Skin epidermis (tissue), 12 donors: ENCODE data around the gene RHBDF1.
A peak's percentile ranks its signal among the peaks of the same experiment; 100 is the strongest.
"Not testable (repeated sequence)": the region's sequence is repeated elsewhere in the genome, so short reads cannot be mapped to it uniquely, and the experiment has no call there.

ENCODE experiments used
- H3K27ac ChIP-seq, 21 experiments: fragments of 200-600 bp; sonication (generic) in 11 of 21; one replicate each; pipeline ENCODE4 v1.5.0; 2020; ENCODE audit warnings: mild to moderate bottlenecking in 3 of 21, inconsistent platforms in 2 of 21, moderate library complexity in 2 of 21
- H3K4me3 ChIP-seq, 7 experiments: fragments of 200-600 bp; sonication (generic) in 2 of 7; one replicate each; pipeline ENCODE4 v1.5.0; 2020; ENCODE audit warnings: inconsistent platforms in 2 of 7, mild to moderate bottlenecking in 2 of 7, moderate library complexity in 1 of 7

The RHBDF1 gene

DNA sequence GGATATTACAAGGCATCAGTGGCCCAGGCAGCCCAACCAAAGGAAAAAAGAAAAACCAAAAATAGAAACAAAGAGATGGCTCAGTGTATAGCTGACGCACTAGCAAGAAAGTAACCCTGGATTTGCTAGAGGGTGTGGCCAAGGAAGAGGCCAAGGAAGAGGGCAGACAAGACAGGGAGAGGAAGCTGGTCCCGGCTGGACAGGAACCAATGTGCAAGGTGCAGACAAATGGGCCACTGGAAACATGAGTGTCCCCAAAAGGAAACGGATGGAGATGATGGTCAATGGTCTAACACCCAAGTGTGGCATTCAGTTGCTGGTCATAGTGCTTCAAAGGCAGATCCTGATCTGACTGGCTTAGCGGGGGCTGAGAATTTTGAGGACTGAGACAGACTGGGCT lies 29.7 kb downstream of the RHBDF1 start:
- Histone ChIP-seq H3K27ac (no peak overlapping the region), H3K4me3 (no peak overlapping the region)

DNA sequence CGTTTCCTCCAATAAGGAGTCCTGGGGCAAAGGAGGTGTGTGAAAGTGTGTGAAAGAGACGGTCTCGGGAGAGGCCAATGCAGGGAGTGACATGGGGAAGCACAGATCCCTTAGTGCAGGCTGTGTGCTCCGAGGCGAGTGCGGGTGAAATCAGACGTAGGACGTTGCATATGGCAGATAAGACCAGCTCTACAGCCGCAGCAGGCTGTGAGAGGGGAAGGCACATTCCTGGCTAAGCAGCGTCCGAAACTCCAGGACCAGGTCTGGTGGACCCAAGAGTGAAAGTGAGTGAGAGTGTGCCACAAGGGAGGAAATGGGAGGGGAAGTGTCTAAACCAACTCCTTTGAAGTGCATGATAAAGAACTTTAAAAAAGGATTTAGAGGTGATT lies 30.4 kb downstream of the RHBDF1 start:
- no peak overlapping the region for H3K27ac ChIP-seq
- H3K4me3 ChIP-seq, result peak overlapping the region in 1 of 7 experiments; percentile 10

DNA sequence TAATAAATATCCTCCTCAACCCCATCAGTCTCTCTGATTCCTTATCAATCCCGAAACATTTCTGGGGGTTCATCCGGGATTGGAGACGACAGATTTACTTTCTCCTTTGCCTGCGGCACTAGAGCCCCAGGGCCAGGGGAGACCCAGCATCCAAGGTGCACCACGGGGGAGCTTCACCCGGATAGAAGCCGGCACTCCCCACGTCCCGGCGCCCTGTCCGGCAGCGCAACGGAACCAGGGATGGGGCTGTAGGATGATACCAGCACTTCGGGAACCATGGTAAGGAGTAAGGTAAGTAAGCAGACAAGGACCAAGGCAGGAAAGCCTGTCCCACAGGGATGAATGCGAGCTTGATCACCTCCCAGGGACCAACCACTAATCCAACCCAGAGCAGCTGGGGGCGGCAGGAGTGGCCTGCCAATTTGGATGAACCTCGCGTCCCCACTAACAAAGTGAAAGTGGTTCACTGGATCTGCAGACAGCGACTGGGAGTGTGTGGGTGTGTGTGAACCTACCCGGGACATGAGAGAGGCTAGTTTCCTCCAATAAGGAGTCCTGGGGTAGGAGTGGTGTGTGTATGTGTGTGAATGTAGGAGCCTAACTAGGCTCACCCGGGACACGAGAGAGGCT lies 30.9 kb downstream of the RHBDF1 start:
- H3K4me3 ChIP-seq, result peak overlapping the region in 1 of 7 experiments; percentile 10
- H3K27ac ChIP-seq, result no peak overlapping the region

DNA sequence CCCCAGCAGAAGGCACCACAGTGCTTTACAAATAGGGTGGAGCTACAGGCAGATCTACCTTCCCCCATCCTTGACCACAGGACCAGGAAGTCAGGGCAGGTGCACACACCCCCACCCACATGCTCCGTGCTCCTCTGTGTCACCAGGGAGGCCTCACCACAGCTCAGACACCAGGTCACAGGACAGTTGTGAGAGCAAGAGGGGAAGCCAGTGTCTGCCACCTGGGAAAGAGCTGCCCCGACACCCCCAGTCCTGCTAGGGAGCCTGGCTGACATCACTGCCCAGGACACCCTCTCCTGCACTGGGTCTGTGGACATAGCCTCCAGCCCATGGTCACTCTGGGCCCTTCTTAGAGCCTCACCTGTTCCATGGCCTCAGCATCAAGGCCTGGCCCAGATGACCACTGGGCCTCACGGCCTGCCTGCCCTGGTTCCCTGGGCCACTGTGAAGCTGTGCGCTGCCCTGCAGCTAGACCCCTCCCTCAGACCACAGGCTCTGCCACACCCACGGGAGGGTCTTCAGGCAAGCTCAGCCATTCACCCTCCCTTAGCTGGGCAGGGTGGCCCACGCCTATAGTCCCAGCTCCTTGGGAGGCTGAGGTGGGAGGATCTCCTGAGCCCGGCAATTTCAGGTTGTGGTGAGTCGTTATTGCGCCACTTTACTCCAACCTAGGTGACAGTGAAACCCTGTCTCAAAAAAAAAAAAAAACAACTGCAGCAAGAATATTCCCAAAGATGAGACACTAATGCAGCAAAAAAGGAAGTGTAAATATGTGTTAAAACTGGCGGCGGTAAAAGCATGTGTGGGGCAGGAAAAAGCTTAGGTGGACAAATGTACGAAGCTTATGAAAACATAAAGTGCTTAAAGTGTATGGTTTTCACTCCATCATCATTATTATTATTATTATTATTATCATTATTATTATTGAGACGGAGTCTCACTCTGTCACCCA lies 33.2 kb downstream of the RHBDF1 start:
- peak overlapping the region in 6 of 21 experiments; percentile 10 to 71 (median 30) for H3K27ac ChIP-seq
- H3K4me3 ChIP-seq, result no peak overlapping the region

DNA sequence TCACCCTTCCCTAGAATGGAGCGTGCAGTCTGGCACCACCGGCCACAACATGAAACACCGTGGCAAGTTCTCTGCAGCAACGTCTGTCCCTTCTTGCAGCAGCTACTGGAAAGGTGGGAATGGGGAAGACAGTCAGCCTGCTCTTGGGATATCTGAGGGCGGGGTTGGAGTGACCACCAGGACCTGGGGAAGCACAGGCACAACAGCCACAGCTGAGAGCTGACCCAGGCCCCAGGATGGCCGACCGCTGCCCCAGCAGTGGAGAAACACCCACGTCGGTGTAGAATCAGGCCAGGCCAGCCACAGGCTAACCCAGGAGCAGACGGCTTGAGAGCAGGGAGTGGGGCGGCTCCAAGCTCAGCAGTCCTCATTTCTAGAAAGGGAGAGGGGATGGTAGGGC lies 34.2 kb downstream of the RHBDF1 start:
- peak overlapping the region in 4 of 21 experiments; percentile 10 to 61 (median 36) for H3K27ac ChIP-seq
- H3K4me3 ChIP-seq, result not testable (repeated sequence)

DNA sequence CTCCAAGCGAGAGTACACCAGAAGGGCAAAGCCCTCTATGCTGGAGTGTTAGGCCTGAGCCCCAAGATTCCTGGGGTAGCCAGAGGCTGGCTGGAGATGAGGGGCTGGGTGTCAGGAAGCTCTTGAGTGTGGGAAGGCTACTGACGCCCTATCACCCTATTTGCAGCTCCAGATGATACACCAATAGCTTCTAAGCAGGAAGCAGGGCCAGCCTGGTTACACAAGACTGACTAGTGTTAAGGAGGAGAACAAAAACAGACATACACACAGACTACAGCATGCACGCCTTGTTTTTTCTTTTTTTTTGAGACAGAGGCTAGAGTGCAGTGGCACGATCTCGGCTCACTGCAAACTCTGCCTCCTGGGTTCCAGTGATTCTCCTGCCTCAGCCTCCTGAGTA lies 34.9 kb downstream of the RHBDF1 start:
- Histone ChIP-seq H3K27ac (no peak overlapping the region), H3K4me3 (no peak overlapping the region)

DNA sequence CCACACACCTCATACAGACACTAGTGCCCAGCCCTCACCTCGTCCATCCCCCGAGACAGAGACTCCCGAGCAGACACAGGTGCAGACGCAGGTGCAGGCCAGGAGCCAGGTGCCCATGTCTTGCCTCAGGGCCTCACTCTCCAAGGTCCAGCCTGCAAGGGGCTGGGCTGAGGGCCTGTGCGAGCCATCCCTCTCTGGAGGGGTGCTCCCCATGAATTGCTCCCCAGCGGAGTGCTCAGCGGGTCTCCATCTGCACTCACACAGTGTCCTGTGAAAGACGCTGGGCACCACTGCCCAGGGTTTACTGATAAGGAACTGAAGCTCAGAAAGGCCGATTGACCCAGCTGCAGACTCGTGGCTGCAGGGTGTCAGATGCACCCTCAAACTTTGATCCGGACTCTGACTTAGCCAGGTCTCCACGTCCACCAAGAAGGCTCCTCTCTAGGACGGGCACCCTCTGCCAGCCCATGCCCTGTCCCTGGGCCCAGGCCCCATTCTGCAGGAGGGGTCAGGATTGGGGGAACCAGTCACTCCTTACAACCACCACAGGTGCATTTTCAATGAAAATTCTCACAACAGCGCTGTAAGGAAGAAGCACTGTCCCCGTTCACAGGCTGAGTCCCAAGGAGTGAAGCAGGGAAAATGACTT lies 36.0 kb downstream of the RHBDF1 start:
- Histone ChIP-seq H3K4me3 (no peak overlapping the region), H3K27ac (no peak overlapping the region)

DNA sequence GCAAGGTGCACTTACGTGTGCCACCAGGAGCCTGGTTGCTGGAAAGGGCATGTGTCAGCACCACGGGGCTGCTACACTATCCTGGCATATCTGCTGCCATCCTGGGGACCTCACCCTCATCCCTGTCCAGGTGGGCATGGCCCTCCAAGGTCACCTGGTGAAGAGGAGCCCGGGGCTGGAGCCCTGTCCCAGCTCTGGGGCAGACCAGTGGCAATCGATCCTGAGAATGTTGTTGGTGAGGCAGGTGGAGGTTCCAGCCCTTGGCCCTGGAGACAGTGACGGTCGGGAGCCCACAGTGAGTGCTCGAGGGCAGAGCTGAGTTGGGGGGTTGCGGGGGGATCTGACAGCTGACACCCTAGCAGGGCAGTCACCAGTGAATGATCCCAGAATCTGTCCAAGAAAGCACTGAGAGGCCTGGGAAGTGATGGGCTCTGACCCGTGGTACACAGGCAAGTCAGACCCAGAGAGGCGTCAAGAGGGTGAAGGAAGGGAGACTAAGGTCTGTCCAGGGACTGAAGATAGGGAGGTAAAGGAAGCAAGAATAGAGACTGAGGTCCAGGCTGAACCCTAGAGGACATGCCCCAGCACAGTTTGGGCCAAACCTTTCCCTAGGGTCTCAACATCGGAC lies 36.6 kb downstream of the RHBDF1 start:
- Histone ChIP-seq H3K27ac (peak overlapping the region in 2 of 21 experiments; percentile 58 to 62), H3K4me3 (no peak overlapping the region)

DNA sequence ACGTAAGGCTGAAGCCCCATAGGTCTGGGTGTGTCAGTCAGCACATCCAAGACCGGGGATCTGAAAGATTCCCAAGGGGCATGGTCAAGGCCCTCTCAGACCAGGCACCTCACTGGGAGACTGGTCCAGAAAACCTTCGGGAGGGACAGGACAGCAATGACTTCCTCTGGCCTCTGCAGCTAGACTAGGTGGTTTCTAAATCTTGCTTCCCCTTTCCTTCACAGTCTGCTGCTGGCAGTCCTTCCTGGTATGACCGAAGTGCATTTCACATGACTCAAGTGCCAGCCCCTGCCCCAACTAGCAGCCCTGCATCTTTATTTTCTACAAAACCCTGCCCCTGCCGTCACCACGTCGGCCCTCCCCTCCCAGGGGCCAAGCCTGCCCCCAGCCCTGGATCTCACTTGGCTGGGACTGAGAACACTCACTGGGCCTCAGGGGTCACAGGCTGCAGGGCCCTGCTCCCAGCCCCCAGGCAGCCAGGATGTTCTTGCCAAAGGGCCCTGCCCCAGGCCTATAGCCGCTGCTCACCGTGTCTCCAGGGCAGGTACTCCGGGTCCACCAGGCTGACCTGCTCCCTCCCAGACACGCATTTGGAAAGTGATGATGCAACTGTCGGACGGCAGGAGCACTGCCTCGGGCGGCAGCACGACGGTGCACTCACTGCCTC lies 37.3 kb downstream of the RHBDF1 start:
- Histone ChIP-seq H3K27ac (peak overlapping the region in 5 of 21 experiments; percentile 10 to 62 (median 37)), H3K4me3 (no peak overlapping the region)

DNA sequence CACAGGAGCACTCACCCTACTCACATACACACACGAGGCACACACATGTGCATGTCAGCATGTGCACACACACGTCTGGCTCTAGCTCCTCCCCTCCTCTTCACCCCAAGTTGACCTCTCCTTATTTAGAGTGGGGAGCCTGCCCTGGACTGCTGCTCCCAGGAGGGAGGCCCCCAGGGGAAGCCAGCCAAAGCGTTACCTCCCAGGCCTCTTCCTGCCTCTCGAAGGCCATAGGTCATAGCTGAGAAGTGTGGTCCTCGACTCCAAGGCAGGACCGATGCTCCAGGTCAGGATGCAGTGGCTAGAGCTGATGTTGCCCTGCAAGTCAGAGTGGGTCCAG lies 37.8 kb downstream of the RHBDF1 start:
- no peak overlapping the region for H3K4me3 ChIP-seq
- H3K27ac ChIP-seq, result peak overlapping the region in 5 of 21 experiments; percentile 10 to 62 (median 37)

DNA sequence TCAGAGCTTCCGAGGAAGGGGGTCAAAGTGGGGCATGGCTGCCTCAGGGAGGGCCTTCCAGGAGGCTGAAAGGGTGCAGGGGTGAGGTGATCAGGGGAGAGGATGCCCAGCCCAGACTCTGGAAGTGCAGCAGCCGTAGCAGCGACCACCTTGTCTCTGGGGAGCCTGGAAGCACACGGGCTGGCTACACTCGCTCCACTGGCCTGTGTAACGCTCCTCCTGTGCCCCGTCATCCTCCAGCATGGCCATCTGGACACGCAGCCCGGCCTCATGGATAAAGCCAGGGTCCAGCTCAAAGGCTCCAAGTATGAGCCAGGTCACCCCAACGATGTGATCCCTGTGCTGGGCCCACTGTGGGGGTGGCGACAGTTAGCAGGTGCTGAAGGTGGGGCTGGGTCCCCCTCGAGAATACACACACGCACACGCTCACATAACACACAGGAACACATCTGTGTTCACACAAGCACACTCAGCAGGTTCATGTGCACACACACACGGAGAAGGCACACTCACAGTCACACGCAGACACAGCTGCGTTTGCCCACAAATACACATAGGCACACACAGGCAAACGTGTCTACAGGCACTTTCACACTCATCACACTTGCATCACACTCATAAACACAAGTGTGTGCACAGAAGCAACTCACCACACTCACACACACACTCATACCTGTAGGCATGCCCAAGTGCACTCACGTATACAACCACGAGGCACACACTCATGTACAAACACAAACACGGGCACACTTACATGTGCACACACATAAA lies 38.4 kb downstream of the RHBDF1 start:
- peak overlapping the region in 2 of 21 experiments; percentile 58 to 62 for H3K27ac ChIP-seq
- H3K4me3 ChIP-seq, result no peak overlapping the region

DNA sequence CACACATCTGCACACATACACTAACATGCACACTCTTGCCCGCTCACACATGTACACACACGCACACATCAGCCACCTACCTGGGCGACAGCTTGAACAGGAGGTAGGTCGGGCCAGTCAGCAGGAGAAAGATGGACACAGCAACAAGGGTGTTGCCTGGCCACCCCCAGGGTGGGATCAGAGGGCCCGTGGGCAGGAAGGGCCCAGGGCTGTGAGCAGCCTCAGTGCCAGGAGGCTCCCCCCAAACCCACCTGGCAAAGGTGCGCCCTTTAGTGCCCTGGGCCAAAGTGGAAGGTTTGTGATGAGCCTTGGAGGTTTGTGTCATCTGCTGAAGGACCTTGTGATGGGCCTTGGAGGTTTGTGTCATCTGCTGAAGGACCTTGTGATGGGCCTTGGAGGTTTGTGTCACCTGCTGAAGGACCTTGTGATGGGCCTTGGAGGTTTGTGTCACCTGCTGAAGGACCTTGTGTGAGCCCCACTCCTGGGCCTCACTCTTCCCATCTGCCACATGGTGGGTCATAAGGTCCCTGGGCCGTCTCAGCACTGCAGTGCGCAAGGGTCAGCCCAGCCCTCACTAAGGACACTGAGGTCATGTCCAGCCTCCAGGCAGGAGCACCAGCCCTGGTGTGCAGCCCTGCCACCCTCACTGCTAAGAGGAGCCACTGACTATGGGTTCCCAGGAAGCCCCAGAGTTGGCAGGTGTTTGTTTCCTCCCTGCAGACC lies 39.1 kb downstream of the RHBDF1 start:
- H3K4me3 ChIP-seq, H3K27ac ChIP-seq: not testable (repeated sequence)

DNA sequence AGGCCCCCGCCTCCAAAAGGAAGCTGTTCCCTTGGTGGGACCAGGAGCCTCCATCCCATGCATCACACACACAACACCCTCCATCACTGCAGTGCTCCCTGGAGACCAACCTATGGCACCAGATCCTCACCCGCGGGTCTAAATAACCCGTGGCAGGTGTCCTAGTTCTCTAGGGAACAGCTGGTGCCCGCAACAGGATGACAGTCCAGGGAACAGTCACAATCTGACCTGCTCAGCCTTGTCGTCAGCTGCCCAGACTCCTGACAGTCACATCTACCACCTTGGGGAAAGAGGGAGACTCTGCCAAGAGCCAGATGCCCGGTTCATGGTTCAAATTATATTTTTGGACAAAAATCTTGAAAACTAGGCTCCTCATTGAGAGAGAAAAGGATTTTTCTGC lies 41.8 kb downstream of the RHBDF1 start:
- not testable (repeated sequence) for H3K27ac ChIP-seq, H3K4me3 ChIP-seq

DNA sequence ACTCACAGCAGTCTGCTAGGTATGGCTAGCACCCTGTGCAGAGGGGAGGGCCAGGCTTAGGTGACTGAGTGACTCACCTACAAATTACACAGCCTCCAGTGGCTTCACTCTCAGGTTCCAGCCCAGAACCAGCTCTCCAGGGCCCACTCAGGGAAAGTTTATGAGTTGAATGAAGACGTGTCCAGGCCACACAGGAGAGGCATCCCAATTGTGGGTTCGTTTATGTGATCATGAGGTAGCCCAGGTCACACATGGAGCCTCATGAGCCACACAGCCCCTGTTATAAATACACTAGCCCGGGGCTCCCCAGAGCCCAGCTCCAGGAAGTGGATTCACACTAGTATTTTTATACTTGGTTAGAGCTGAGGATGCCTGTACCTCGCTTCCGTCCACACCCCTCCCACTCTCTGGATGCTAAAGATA lies 46.5 kb downstream of the RHBDF1 start:
- H3K27ac ChIP-seq, H3K4me3 ChIP-seq: not testable (repeated sequence)

DNA sequence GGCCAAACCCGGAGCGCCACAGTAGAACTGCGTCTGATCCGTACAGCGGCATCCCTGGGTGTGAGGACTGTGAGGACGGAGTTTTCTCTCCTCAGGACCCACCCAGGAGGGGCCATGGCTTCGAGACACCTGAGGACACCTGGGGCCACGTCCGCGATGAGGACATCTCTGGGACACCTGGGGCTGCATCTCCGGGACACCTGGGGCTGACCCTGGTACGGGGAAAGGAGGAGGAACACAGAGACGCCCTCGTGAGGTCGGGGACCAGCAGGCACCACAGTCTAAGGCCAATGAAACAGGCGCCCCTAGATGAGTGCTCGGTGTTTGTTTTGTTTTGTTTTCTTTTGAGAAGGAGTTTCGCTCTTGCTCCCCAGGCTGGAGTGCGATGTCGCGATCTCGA lies 48.3 kb downstream of the RHBDF1 start:
- H3K4me3 ChIP-seq, H3K27ac ChIP-seq: not testable (repeated sequence)

DNA sequence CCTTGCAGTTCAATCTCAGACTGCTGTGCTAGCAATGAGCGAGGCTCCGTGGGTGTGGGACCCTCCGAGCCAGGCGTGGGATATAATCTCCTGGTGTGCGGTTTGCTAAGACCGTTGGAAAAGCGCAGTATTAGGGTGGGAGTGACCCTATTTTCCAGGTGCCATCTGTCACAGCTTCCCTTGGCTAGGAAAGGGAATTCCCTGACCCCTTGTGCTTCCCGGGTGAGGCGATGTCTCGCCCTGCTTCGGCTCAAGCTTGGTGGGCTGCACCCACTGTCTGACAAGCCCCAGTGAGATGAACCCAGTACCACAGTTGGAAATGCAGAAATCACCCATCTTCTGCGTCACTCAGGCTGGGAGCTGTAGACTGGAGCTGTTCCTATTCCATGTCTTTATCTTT lies 51.5 kb downstream of the RHBDF1 start:
- not testable (repeated sequence) for H3K4me3 ChIP-seq, H3K27ac ChIP-seq

DNA sequence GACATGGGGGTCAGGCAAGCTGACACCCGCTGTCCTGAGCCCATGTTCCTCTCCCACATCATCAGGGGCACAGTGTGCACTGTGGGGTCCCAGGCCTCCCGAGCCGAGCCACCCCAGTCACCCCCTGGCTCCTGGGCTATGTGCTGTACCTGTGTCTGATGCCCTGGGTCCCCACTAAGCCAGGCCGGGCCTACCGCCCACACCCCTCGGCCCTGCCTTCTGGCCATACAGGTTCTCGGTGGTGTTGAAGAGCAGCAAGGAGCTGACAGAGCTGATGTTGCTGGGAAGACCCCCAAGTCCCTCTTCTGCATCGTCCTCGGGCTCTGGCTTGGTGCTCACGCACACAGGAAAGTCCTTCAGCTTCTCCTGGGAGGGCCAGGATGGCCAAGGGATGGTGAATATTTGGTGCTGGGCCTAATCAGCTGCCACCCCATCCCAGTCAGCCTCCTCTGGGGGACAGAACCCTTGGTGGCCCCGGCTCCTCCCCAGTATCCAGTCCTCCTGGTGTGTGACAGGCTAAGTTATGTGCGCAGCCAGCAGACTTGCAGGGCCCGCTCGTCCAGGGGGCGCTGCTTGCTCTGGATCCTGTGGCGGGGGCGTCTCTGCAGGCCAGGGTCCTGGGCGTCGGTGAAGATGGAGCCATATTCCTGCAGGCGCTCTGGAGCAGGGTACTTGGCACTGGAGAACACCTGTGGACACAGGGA lies 55.2 kb downstream of the RHBDF1 start:
- not testable (repeated sequence) for H3K27ac ChIP-seq, H3K4me3 ChIP-seq

DNA sequence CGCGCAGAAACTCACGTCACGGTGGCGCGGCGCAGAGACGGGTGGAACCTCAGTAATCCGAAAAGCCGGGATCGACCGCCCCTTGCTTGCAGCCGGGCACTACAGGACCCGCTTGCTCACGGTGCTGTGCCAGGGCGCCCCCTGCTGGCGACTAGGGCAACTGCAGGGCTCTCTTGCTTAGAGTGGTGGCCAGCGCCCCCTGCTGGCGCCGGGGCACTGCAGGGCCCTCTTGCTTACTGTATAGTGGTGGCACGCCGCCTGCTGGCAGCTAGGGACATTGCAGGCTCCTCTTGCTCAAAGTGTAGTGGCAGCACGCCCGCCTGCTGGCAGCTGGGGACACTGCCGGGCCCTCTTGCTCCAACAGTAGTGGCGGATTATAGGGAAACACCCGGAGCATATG lies 61.7 kb downstream of the RHBDF1 start:
- not testable (repeated sequence) for H3K4me3 ChIP-seq, H3K27ac ChIP-seq
